GM18867 (cell line): ENCODE results near the gene DAPK3.

Source experiments
- ATAC-seq: cut with Tn5 transposase; IDR thresholded peaks from one replicate; pipeline ENCODE4 v1.9.1; 2021; ENCODE audit warnings: mild to moderate bottlenecking, moderate library complexity; ENCODE audit not compliant: unreplicated experiment

The DAPK3 gene

DNA sequence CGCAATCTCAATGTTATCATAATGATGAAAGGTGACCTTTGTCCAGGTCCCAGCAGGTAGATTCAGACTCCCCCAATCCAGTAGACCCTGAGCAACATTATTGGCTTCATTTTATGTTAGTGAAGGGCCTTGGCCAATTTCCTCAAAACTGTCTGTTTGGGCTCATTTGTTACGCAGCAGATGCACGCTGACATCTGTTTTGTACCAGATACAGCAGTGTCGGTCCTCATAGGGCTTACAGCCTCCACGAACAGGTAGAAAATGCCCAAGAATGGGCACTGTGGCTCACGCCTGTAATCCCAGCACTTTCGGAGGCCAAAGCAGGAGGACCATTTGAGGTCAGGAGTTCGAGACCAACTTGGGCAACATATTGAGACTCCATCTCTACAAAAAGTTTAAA lies 51.1 kb downstream of the DAPK3 start:
- no peak for ATAC-seq

DNA sequence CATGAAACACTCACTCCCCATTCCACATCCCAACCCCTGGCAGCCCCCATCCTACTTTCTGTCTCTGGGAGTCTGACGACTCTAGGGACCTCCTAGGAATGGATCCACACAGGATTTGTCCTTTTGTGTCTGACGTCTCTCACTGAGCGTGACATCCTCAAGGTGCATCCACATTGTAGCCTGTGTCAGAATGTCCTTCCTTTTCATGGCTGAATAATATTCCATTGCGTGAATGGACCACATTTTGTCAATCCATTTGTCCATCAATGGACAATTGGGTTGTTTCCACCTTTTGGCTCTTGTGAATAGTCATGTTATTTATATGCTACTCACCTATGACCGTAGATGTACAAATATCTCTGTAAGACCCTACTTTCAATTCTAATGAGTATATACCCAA lies 54.9 kb downstream of the DAPK3 start:
- ATAC-seq, result no peak

DNA sequence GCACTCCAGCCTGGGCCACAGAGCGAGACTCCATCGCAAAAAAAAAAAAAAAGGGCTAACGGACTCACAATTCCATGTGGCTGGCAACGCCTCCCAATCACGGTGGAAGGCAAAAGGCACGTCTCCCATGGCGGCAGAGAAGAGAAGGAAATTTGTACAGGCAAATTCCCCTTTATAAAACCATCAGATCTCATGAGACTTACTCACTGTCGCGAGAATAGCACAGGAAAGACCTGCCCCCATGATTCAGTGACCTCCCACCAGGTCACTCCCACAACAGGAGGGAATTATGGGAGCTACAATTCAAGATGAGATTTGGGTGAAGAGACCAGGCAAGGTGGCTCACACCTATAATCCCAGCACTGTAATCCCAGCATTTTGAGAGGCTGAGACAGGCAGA lies 56.7 kb downstream of the DAPK3 start:
- ATAC-seq, result no peak

DNA sequence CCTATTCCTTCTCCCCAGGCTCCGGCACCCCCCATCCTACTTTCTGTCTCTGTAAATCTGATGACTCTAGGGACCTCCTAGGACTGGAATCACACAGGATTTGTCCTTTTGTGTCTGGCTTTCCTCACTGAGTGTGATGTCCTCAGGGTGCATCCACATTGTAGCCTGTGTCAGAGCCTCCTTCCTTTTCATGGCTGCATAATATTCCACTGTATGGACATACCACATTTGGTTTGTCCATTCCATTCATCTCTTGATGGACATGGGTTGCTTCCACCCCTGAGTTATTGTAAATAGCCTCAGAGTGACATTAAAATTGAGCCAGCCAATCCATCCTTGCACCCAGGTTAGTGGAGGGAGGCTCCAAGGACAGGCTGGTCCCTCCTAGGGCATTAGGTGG lies 60.8 kb downstream of the DAPK3 start:
- no peak for ATAC-seq
